COLO829 (cell line): Measurements from ENCODE around the gene VDAC1.
"Not testable (repeated sequence)": the region's sequence is repeated elsewhere in the genome, so short reads cannot be mapped to it uniquely, and the experiment has no call there.

ENCODE experiments used
- DNase-seq: peaks from one replicate; pipeline ENCODE4 v3.0.0; 2012; ENCODE audit warnings: low spot score

Gene VDAC1

GRCh38 chr5:133941456-133942196 is 63.1 kb downstream of the VDAC1 start:
- DNase-seq: no peak

- no peak for DNase-seq
Measured at GRCh38 chr5:133939668-133940067, 65.1 kb downstream of the VDAC1 start.

GRCh38 chr5:133938929-133939328 is 65.8 kb downstream of the VDAC1 start:
- DNase-seq: no peak

GRCh38 chr5:133938039-133938821 is 66.5 kb downstream of the VDAC1 start:
- no peak for DNase-seq

- not testable (repeated sequence) for DNase-seq
Measured at GRCh38 chr5:133937628-133938027, 67.1 kb downstream of the VDAC1 start.

GRCh38 chr5:133936651-133937015 is 68.1 kb downstream of the VDAC1 start:
- no peak for DNase-seq

- DNase-seq: not testable (repeated sequence)
Measured at GRCh38 chr5:133935991-133936650, 68.7 kb downstream of the VDAC1 start.

GRCh38 chr5:133935667-133935940 is 69.2 kb downstream of the VDAC1 start:
- DNase-seq: no peak

- DNase-seq: no peak
Measured at GRCh38 chr5:133934822-133935666, 69.7 kb downstream of the VDAC1 start.

GRCh38 chr5:133934311-133934710 is 70.5 kb downstream of the VDAC1 start:
- no peak for DNase-seq

- DNase-seq: no peak
Measured at GRCh38 chr5:133933670-133934295, 71.0 kb downstream of the VDAC1 start.

GRCh38 chr5:133933169-133933509 is 71.6 kb downstream of the VDAC1 start:
- no peak for DNase-seq

- DNase-seq: no peak
Measured at GRCh38 chr5:133932441-133933168, 72.2 kb downstream of the VDAC1 start.

- DNase-seq: no peak
Measured at GRCh38 chr5:133931546-133931945, 73.2 kb downstream of the VDAC1 start.

- no peak for DNase-seq
Measured at GRCh38 chr5:133930813-133931090, 74.0 kb downstream of the VDAC1 start.

- DNase-seq: no peak
Measured at GRCh38 chr5:133930061-133930812, 74.5 kb downstream of the VDAC1 start.

- DNase-seq: no peak
Measured at GRCh38 chr5:133928587-133929393, 76.0 kb downstream of the VDAC1 start.

- DNase-seq: no peak
Measured at GRCh38 chr5:133927300-133928180, 77.2 kb downstream of the VDAC1 start.
